NCI-H2029 (cell line): ENCODE data around the gene CDH16.
A peak's percentile ranks its signal among the peaks of the same experiment; 100 is the strongest.

Source experiments
- DNase-seq: peaks from one replicate; lab custom pipeline; 2025; lab: John Stamatoyannopoulos, UW

The CDH16 gene

GRCh38 chr16:66895689-66895979 is 23.1 kb downstream of the CDH16 start:
- DNase-seq = no peak

DNA sequence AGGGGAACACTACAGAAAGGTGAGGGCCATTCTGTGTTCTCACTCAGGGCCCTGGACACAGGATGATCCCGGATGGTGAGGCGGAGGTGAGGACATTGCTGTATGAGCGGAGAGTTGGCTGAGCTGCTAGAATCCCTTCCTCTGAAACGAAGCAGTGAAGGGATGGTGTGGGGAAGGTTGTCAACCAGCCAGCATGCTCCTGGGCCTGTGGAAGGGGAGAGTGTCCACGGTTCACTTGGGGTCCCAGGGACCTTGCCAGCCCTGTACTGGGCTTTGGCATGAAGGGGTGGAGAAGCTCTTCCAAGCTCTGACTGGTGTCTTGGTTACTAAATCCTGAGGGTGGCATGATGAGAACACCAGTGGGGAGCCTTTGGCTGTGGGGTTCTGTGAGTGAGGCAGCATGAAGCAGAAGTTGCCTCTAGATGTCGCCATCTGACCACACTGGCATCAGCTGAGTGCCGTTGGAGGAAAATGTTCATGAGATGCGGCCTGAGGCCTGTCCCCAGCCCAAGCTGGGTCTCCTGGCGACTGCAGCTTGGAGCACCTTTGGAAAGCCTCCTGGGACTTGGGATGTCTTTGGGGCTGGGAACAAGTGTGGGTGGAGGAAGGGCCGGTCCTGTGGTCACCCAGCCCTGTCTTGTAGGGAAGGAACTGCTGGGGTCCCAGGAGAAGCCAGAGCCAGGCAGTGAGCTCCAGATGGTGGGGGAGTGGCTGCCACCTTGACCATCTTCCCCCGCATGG is 23.6 kb downstream of the CDH16 start:
- peak; percentile 2 for DNase-seq

DNA sequence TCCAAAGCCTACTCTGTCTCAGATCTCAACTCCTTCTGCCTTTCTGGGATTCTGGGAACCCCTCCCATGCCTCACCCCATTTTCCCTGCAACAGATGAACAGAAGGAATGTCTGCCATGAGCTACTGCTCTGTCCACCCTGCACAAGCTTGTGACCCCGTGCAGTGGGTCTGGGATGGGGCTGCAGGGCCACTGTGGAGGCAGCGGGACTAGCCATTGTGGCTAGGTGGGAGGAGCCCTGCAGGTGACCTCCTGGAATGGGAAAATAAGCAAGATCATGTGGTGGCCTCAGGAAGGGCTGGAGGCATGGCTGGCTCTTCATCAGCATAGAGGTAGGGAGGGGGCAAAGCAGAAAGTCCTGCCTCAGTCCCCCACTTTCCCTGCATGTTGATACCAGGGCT is 24.6 kb downstream of the CDH16 start:
- DNase-seq = no peak

DNA sequence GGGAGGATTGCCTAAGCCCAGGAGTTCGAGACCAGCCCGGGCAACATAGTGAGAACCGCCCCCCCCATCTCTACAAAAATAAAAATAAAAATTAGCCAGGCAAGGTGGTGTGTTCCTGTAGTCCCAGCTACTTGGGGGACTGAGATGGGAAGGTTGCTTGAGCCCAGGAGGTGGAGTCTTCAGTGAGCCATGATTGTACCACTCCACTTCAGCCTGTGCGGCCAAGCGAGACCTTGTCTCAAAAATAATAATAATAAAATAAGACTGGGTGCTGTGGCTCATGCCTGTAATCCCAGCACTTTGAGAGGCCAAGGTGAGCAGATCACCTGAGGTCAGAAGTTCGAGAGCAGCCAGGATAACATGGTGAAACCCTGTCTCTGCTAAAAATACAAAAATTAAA is 26.9 kb downstream of the CDH16 start:
- DNase-seq = no peak

DNA sequence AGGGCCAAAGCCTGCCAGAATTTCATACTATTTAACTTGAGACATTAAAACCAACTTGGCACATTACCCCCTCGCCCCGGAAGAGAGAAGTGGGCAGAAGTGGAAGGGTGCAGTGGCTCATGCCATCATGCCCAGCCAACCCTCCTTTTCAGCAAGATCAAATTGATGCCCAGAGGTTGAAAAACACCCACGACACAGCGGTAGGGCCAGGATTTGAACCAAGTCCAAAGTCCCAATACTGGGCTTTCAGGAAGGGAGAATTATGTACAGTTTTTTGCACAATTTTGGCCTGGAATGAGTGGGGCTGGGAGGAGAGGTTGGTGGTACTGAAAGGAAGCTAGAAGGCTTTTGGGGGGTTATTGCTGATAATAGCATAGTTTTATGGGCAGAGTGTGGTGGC is 27.3 kb downstream of the CDH16 start:
- no peak for DNase-seq

DNA sequence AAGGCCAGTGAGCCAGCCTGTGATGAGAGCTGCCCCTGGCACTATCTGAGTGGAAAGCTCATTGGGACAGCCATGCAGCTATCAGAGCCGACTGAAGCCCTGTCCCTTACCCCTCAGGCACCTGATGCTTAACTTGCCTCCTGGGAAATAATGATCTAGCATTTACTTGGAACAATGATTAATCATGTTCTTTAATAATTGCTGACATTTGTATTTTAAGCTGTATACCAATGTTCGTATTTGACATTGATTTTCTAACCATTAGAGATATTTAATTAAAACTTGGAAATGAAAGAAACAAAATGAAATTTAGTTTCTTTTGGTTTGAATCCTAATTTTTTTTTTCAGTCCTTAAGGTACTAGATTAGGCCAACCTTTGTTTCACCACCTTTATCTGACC is 27.9 kb downstream of the CDH16 start:
- DNase-seq = no peak

DNA sequence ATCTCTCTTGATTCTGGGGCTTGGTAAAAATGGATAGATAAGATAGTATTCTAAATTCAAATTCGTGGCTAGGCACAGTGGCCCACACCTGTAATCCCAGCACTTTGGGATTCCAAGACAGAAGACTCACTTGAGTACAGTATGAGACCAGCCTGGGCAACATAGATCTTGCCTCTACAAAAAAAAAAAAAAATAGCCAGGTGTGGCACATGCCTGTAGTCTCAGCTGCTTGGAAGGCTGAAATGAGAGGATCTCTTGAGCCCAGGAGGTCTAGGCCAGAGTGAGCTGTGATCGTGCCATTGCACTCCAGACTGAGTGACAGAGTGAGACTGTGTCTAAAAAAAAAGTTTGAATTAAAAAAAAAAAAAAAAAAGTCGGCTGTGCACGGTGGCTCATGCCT is 29.1 kb downstream of the CDH16 start:
- DNase-seq = no peak

DNA sequence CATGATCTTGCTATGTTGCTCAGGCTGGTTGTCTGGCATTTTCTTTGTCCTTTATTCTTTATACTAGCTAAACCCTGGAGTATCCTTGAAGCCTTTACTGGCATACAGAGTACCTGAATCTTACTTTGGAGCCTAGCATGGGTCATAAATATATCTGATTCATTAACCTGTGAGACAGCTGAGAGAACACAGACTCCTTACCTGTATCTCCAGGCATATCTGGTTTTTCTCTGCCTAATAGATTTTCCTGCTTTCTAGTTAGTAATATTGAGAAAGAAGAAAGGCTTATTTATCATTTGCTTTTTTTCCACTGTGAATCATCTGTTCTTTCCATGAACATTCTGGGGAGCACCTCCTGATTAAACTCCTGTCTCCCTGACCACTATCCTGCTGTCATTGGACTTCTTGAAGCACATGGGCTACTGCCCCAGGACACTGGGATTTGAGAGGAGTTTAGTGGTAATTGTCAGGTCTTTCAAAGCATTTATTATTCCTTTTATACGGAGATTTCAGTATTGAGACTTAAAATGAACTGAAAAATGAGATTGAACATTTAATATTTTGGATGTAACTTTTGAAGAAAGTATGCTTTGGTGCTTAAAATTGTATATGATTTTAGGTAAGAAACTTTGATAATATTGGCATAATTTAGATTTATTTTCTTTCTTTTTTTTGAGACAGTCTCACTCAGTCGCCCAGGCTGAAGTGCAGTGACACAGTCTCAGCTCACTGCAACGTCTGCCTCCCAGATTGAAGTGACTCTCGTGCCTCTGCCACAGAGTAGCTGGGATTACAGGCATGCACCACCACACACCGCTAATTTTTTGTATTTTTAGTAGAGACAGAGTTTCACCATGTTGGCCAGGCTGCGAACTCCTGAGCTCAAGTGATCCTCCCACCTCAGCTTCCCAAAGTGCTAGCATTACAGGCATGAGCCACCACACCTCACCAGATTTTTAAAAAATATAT is 29.8 kb downstream of the CDH16 start:
- no peak for DNase-seq

DNA sequence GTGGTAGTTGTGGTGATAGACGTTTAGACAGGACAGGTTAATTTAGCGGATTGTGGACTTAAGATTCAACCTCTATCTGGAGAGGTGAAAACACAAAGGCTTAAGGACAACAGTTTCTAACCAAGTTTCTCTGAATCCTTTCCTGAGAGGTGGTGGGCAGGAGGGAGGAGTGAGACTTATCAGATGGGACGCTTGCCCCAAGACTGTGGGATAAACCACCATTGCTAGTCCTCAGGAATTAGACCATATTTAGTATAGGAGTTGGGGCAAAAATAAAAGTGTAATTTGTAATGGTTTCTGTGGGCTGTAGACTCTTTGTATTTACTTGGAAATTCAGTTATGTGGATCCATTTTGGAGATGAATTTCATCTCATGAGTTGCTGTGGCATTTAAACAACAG is 31.8 kb downstream of the CDH16 start:
- DNase-seq = no peak

DNA sequence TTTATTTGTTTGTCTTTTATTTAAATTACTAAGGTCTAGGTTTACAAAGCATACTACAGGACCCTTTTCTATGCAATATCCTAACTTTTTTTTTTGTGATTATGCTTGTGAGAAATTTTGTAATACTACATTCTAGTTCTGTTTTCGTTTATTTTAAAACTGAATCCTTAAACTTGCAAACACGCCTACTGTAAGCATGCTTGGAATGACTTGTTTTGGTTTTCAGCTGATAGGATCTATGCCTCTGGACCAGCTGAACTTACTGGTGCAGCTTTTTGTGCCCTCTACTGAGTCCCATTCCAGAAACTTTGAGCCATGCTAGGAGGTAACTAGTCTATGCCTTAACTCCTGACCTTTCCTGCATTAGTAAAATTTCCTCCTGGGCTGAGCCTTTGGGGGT is 32.4 kb downstream of the CDH16 start:
- no peak for DNase-seq

GRCh38 chr16:66885491-66885890 is 33.2 kb downstream of the CDH16 start:
- no peak for DNase-seq

- no peak for DNase-seq
Measured at GRCh38 chr16:66882702-66883101, 36.0 kb downstream of the CDH16 start.

DNA sequence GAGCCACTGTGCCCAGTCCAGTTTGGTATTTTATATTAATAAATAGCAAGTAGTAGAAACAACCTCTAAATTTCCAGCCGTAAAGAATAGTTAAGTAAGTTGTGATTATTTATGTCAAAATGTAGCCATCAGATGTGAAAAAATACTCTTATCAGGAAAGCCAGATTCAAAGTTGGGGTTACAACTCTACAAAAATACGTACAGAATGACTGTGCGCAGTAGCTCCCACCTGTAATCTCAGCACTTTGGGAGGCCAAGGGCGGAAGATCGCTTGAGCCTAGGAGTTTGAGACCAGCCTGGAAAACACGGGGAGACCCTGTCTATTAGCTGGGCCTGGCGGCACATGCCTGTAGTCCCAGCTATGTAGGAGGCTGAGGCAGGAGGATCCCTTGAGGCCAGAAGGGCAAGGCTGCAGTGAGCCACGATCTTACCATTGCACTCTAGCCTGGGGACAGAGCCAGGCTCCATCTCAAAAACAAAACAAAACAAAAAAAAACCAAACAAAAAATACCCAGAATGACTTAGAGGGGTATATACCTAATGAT is 36.6 kb downstream of the CDH16 start:
- DNase-seq = no peak

DNA sequence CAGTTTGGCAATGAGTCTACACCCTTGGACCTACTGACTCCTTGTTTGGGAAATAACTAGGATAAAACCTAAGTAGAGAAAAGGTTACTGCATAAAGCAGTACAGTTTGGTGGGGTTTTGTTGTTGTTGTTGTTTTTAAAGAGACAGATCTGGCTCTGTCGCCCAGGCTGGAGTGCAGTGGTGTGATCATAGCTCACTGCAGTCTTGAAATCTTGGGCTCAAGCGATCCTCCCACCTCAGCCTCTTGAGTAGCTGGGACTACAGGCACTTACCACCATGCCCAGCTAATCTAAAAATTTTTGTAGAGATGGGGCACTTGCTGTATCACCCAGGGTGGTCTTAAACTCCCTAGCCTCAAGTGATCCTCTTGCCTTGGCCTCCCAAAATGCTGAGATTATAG is 37.1 kb downstream of the CDH16 start:
- DNase-seq = no peak

GRCh38 chr16:66881014-66881417 is 37.7 kb downstream of the CDH16 start:
- no peak for DNase-seq

DNA sequence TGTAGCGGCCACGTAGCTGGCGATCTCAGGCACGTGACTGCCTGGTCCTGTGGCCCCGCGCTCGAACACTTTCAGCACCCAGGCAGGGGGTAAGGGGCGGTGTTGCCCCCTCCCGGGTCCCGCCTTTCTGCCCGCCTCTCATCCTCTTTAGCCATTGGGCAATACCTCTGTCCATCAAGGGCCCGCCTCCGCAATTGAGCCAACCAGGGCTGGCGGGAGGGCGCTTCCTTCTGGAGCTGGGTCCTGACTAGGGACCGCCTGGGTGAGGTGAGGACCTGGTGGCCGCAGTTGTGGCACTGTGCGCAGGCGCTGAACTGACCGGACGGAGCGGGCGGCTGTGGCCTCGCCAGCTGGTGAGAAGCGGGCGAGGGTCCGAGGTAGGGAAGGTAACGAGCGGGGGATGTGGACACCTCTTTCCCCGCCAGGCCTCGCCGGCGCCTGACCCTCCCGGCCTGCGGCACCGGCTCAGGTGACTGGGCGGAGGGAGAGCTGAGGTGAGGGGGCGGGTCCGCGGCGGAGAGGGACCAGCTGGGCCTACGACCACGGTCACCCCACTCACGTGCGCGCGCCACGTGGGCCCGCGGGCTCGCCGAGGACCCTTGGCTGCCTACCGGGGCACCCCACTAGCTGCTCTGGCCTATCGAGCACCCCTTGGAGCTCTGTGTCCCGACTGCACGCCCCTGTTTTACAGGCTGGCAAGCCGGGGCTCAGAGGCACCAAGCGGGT is 38.2 kb downstream of the CDH16 start, which contains the start of gene PDP2:
PDP2 (plus strand) TSS at position 228 of the 726 bp plus-strand sequence. CDS start 3,770 bp downstream, outside the sequence.
- peak; percentile 51 for DNase-seq

GRCh38 chr16:66878067-66878466 is 40.6 kb downstream of the CDH16 start:
- no peak for DNase-seq

DNA sequence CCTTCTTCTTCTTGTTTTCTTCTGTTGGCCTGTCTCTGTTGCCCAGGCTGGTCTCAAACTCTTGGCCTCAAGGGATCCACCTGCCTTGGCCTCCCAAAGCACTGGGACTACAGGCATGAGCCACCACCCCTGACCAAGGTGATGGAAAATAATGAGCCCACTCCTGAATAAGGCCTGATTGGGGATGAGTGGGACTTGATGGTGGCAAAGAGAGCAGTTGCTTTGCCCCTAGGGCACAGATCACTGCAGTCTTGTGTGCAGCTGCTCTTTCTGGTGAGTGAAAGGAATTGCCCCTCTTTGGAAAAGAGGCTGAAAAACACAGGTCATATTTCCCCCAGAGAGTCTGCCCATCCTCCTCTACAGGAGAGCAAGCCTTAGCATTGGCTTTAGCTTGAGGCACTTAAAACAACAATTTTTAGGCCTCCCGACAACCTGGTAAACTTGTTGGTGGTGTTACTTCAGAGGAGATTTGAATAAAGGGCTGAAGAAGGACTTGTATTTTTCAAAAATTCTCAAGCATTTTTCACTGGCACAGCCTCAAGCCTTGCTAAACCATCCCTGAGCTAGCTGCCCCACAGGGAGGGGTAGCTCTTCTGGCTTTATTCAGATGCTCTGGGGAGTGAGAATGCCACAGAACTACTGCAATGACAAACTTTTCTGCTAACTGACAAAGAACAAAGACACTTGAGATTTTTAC is 44.5 kb downstream of the CDH16 start:
- DNase-seq = no peak

- no peak for DNase-seq
Measured at GRCh38 chr16:66873685-66874055, 45.0 kb downstream of the CDH16 start.

GRCh38 chr16:66872943-66873684 is 45.6 kb downstream of the CDH16 start:
- DNase-seq = peak; percentile 48

GRCh38 chr16:66872559-66872942 is 46.1 kb downstream of the CDH16 start:
- no peak for DNase-seq
